Cerebellar cortex (tissue), 1 donor: Measurements from ENCODE around the gene WNT3A.

Experiments
- DNase-seq: peaks from one replicate; pipeline ENCODE4 v3.0.0-alpha.2; 2015; ENCODE audit warnings: low spot score

WNT3A gene

DNA sequence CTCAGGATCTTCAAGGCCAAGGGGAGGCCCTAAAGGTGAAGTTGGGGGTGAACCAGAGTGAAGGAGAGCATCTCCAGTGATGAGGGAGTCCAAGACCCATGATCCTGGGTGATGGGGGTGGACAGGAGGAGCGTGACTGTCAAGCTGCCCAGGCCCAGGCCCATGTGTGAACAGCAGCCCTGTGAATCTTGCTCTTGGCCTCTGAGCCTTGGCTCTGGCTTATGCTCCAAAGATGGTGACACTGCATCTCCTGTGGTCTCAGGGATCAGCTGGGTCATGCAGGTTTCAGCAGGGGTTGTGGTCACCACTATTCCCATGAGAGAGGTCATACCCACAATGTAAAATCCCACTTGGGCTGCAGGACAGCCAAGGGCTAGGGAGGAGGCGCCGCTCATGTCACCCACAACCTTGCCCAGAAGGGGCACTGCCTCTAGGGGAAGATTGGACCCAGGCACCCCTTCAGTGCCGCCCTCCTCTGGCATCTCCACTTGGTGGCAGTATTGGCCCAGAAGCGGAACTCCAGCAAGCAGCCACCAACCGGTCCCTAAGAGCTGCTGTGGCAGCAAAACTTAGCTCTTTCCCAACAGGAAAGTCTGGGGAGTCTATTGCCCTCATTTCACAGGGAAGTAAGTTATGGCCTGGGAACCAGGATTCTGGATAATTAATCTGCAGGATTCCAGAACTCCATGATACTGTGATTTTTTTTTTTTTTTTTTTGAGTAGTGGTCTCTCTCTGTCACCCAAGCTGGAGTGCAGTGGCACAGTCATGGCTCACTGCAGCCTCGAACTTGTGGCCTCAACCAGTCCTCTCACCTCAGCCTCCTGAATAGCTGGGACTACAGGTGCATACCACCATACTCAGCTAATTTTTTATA lies 7.5 kb upstream of the WNT3A start:
- DNase-seq, result peak; percentile 57

- DNase-seq, result no peak
Measured at GRCh38 chr1:228000416-228000815, 6.4 kb upstream of the WNT3A start.

DNA sequence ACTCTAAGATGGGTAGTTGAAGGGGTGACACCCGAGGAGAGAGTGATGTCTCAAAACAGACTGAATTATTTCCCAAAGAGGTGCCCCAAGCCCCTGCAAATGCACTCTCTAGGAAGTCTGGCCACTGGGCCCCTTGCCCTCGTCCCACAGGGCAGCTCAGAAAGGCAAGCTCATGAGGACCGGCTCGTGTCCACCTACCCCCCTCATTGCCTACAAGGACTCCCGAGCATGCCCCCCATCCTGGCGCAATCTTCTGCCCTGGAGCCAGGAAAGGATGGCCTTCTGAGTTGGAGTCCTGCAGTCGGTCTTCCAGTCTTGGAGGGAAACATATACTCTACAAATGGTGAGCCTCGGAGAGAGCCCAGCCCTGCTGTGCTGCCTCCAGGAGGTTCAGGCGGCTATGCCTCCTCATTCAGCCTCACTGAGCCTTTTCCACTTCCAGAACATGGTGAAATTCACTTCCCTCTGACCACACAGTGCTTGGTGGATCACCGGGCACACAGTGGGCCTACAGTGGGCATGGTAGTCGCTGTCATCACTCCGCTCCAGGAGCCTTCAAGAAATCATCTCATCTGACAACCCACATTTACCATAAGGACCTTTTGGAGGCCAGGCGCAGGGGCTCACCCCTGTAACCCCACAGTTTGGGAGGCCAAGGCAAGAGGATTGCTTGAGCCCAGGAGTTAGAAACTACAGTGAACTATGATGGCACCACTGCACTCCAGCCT lies 5.8 kb upstream of the WNT3A start:
- DNase-seq, result no peak

GRCh38 chr1:228001738-228002535 lies 4.9 kb upstream of the WNT3A start:
- no peak for DNase-seq

GRCh38 chr1:228002792-228003191 lies 4.0 kb upstream of the WNT3A start:
- DNase-seq, result no peak

GRCh38 chr1:228003461-228004330 lies 3.1 kb upstream of the WNT3A start:
- no peak for DNase-seq

GRCh38 chr1:228004331-228004855 lies 2.4 kb upstream of the WNT3A start:
- peak; percentile 38 for DNase-seq

GRCh38 chr1:228004856-228005462 lies 1.8 kb upstream of the WNT3A start:
- no peak for DNase-seq

DNA sequence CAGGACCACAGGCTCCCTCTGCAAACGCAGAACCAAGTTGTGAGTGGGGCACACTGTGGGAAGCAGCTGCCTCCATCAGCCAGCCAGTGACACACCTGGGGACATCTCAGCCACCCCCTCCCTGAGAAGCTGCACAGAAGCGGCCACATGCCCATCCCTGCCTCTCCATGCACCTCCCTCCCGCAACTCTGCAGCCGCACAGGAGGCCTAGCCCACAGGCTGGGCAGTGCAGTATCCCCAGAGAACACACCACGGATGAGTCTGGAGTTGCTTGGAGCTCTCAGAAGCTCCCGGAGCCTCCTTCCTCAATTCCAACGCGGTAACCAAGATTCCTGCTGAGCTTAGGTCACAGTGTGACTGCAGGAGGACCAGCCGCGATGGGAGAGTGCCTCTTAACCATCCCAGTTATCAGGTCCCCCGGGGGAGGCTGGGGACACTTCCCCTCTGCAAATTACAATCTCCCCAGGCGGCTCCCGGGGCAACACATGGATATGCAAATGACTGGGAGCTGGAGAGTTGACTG lies 1.2 kb upstream of the WNT3A start:
- no peak for DNase-seq

DNA sequence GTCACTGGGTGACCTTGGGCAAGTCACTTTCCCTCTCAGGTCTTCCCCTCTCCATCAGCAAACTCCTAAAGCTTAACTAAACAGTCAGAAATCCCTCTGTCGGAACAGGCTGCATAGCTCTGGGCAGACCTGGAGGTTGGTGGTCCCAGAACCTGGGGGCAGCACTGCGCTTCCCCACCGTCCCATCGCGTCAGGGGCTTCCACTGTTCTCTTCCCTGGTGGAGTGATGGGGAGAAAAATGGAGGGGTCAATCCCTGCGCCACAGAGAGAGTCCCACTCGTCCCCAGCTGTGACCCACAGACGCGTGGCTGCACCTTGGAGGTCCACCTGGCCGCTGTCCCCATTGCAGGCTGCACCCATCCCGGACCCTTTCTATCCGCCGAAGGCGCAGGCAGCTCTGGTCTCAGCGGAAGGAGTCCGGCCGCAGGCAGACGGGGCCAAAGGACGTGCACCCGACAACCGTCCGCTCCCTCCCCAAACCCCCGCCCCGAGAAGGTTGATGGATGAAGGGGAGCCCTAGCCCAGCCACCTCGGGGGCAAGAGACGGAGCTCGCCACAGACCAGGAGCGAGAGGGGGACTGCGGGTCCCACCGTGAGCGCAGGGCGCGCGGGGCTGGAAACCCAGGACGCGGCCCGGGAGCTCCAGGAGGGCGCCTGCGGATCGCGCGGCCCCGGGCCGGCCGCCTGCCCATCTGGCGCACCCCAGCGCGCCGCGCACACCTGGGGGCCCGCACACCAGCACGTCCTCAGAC lies 588 bp upstream of the WNT3A start:
- no peak for DNase-seq

GRCh38 chr1:228007049-228007800 lies 427 bp downstream of the WNT3A start:
- no peak for DNase-seq

DNA sequence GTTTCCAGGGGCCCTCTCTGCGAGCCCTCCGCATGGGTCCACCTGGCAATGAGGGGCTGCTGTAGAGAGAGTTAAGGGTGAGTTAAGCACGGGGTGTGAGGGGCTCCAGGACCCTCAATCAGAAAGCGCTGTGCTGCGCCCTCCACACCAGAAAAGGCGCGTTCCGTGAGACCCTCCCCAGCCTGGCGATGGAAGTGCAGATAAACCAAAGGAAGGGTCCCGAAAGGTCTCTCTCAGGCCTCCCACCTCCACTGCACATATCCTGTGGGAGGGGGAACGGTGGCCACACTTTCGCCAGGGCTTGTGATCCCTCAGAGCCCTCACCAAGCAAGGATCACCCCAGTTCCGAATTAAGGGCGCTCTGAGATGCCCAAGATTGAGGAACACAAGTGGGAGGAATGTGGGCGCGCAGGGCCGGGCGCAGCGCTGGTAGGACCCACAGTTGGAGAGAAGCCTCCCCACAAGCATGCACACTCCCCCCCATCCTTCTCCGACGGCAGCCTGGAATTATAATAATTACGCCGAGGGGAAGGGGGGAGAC lies 1.1 kb downstream of the WNT3A start:
- DNase-seq, result no peak

DNA sequence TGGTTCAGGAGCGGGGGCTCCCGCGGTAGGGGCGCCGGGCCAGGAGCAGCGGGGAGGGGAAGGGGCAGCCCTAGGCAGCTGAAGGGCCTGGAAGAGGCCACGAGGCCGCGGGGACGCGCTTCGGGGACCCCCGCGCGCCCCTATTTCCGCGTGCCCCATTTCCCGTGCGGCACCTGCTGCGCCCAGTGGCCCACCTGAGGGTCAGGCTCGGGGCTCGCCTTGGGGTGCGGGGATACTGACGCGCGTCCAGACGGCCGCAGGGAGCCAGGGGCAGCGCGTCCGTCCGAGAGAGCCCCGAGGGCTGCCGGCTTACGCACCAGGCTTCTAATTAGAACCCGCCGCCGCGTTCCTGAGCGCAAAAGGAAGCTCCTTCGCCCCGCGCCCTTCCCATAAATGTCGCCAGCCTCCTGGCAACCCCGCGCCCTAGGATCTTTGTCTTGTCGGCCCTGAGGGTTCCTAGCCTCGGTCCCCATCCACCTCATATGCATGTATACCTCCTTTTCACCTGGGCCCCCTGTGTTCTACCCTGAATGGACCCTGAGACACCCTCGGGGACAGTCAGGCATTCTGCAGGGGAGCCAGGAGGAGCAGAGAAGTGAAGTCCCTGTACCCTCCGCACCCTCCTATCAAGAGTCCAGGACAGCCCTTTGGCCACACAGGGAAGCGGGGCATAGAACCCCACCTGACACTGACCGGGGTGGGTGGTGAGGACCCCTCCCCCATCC lies 1.8 kb downstream of the WNT3A start:
- no peak for DNase-seq

- DNase-seq, result no peak
Measured at GRCh38 chr1:228009116-228009827, 2.5 kb downstream of the WNT3A start.

GRCh38 chr1:228009828-228010775 lies 3.3 kb downstream of the WNT3A start:
- no peak for DNase-seq

GRCh38 chr1:228010921-228011320 lies 4.1 kb downstream of the WNT3A start:
- DNase-seq, result no peak
